HEK293 (cell line): ENCODE data around the gene ADA.

Experiments used
- CTCF ChIA-PET: fragments of 350-600 bp; formaldehyde crosslinking; extraction: SDS; loops from one replicate; lab custom pipeline; 2021; ENCODE audit warnings: antibody characterized with exemption; lab: Yijun Ruan, JAX
- POLR2A ChIA-PET: fragments of 300-600 bp; formaldehyde crosslinking; extraction: SDS; loops from one replicate; lab custom pipeline; 2020; ENCODE audit warnings: antibody characterized with exemption, inconsistent platforms; lab: Yijun Ruan, JAX
- H3K27ac ChIP-seq: fragments of 200-500 bp; sonication (Bioruptor generic); 2 replicates; pipeline ENCODE4 v1.5.1; 2014; ENCODE audit warnings: low read depth, low read length, control low read depth, inconsistent platforms; ENCODE audit errors: extremely low read depth
- H3K36me3 ChIP-seq, 2 experiments: fragments of 200-500 bp in 1 of 2; sonication (Bioruptor generic) in 1 of 2; 1 replicate in 1 of 2; 2 replicates in 1 of 2; pipeline ENCODE4 v1.5.1; 2014 to 2017; ENCODE audit warnings: inconsistent platforms in 2 of 2, low read length in 2 of 2; ENCODE audit not compliant: control insufficient read depth in 2 of 2, insufficient read depth in 1 of 2
- H3K4me1 ChIP-seq: fragments of 200-500 bp; sonication (Bioruptor generic); 2 replicates; pipeline ENCODE4 v1.5.1; 2014; ENCODE audit warnings: mild to moderate bottlenecking, low read length, inconsistent platforms; ENCODE audit not compliant: control insufficient read depth, insufficient read depth
- H3K4me3 ChIP-seq: 2 replicates; pipeline ENCODE4 v1.5.1; 2011; ENCODE audit warnings: low read depth, mild to moderate bottlenecking, control low read depth, low read length, moderate library complexity
- H3K9me3 ChIP-seq: fragments of 200-500 bp; sonication (Bioruptor generic); 2 replicates; pipeline ENCODE4 v1.5.1; 2014; ENCODE audit warnings: low read depth, low read length, inconsistent platforms; ENCODE audit not compliant: control insufficient read depth, insufficient read depth
- CTCF ChIP-seq: fragments of 450-650 bp; formaldehyde crosslinking; IDR thresholded peaks from 2 replicates; pipeline ENCODE4 v1.5.1; 2016; ENCODE audit warnings: missing biosample characterization, missing genetic modification characterization
- INSM2 ChIP-seq: fragments of 450-650 bp; formaldehyde crosslinking; IDR thresholded peaks from 2 replicates; pipeline ENCODE4 v1.5.1; 2016; ENCODE audit warnings: missing biosample characterization, missing genetic modification characterization
- KLF16 ChIP-seq: fragments of 450-650 bp; formaldehyde crosslinking; IDR thresholded peaks from 2 replicates; pipeline ENCODE4 v1.5.1; 2017; ENCODE audit warnings: missing biosample characterization, missing genetic modification characterization
- PRDM1 ChIP-seq: fragments of 450-650 bp; formaldehyde crosslinking; IDR thresholded peaks from 2 replicates; pipeline ENCODE4; 2016; ENCODE audit warnings: missing biosample characterization, missing genetic modification characterization
- PRDM4 ChIP-seq: fragments of 450-650 bp; formaldehyde crosslinking; IDR thresholded peaks from 2 replicates; pipeline ENCODE4 v1.5.1; 2017; ENCODE audit warnings: missing biosample characterization, missing genetic modification characterization
- RBAK ChIP-seq: fragments of 450-650 bp; formaldehyde crosslinking; IDR thresholded peaks from 2 replicates; pipeline ENCODE4 v1.5.1; 2016; ENCODE audit warnings: missing biosample characterization, missing genetic modification characterization
- SCRT1 ChIP-seq: fragments of 450-650 bp; formaldehyde crosslinking; IDR thresholded peaks from 2 replicates; pipeline ENCODE4 v1.5.1; 2016; ENCODE audit warnings: missing biosample characterization, missing genetic modification characterization, borderline replicate concordance
- ZEB2 ChIP-seq: fragments of 450-650 bp; formaldehyde crosslinking; IDR thresholded peaks from 2 replicates; pipeline ENCODE4 v1.5.1; 2016; ENCODE audit warnings: missing biosample characterization, missing genetic modification characterization
- ZIC2 ChIP-seq: fragments of 450-650 bp; formaldehyde crosslinking; IDR thresholded peaks from 2 replicates; pipeline ENCODE4 v1.5.1; 2016; ENCODE audit warnings: missing biosample characterization, missing genetic modification characterization
- ZNF114 ChIP-seq: fragments of 450-650 bp; formaldehyde crosslinking; IDR thresholded peaks from 2 replicates; pipeline ENCODE4 v1.5.0; 2017; ENCODE audit warnings: missing biosample characterization, missing genetic modification characterization
- ZNF138 ChIP-seq: fragments of 450-650 bp; formaldehyde crosslinking; IDR thresholded peaks from 2 replicates; pipeline ENCODE4 v1.5.1; 2016; ENCODE audit warnings: missing biosample characterization, missing genetic modification characterization, borderline replicate concordance
- ZNF157 ChIP-seq: fragments of 450-650 bp; formaldehyde crosslinking; IDR thresholded peaks from 2 replicates; pipeline ENCODE4 v1.5.1; 2016; ENCODE audit warnings: missing biosample characterization, missing genetic modification characterization
- ZNF366 ChIP-seq: fragments of 450-650 bp; formaldehyde crosslinking; conservative IDR thresholded peaks from 2 replicates; pipeline ENCODE4 v1.5.1; 2016; ENCODE audit warnings: missing biosample characterization, missing genetic modification characterization
- ZNF398 ChIP-seq: fragments of 450-650 bp; formaldehyde crosslinking; IDR thresholded peaks from 2 replicates; pipeline ENCODE4 v1.5.1; 2017; ENCODE audit warnings: missing biosample characterization, missing genetic modification characterization
- ZNF48 ChIP-seq: fragments of 450-650 bp; formaldehyde crosslinking; IDR thresholded peaks from 2 replicates; pipeline ENCODE4 v1.5.1; 2016; ENCODE audit warnings: missing biosample characterization, missing genetic modification characterization
- ZNF514 ChIP-seq: fragments of 450-650 bp; formaldehyde crosslinking; IDR thresholded peaks from 2 replicates; pipeline ENCODE4 v1.5.1; 2016; ENCODE audit warnings: missing biosample characterization, missing genetic modification characterization
- ZNF585B ChIP-seq: fragments of 450-650 bp; formaldehyde crosslinking; IDR thresholded peaks from 2 replicates; pipeline ENCODE4 v1.5.1; 2016; ENCODE audit warnings: missing biosample characterization, missing genetic modification characterization
- ZNF624 ChIP-seq: fragments of 450-650 bp; formaldehyde crosslinking; IDR thresholded peaks from 2 replicates; pipeline ENCODE4 v1.5.1; 2017; ENCODE audit warnings: missing biosample characterization, missing genetic modification characterization
- ZNF645 ChIP-seq: fragments of 450-650 bp; formaldehyde crosslinking; IDR thresholded peaks from 2 replicates; pipeline ENCODE4; 2016; ENCODE audit warnings: missing biosample characterization, missing genetic modification characterization
- ZNF660 ChIP-seq: fragments of 450-650 bp; IDR thresholded peaks from 2 replicates; pipeline ENCODE4 v1.5.1; 2018; ENCODE audit warnings: missing biosample characterization, mild to moderate bottlenecking, missing genetic modification characterization
- ZNF670 ChIP-seq: fragments of 450-650 bp; formaldehyde crosslinking; IDR thresholded peaks from 2 replicates; pipeline ENCODE4 v1.5.1; 2016; ENCODE audit warnings: missing biosample characterization, missing genetic modification characterization, low read depth

ADA gene

GRCh38 chr20:44615876-44616603 lies 35.5 kb downstream of the ADA start (continued):
- no peak for TF ChIP-seq ZNF114 (tag by site-specific recombination)

GRCh38 chr20:44615169-44615791 lies 36.2 kb downstream of the ADA start:
- TF ChIP-seq ZNF398 (tag by site-specific recombination) (no peak), INSM2 (tag by site-specific recombination) (no peak), ZNF48 (tag by site-specific recombination) (no peak), KLF16 (tag by site-specific recombination) (no peak), ZIC2 (tag by site-specific recombination) (peak; percentile 20; the same call in 1 of the 2 replicates), SCRT1 (no peak), ZNF138 (tag by site-specific recombination) (no peak), PRDM1 (tag by site-specific recombination) (no peak), ZNF585B (tag by site-specific recombination) (0 out of 2 replicates have a peak, but pooled peaks have one; percentile 21)
- H3K9me3 ChIP-seq: no peaks in the 10 kb centered on the region
- no peak overlapping the region for H3K4me3 ChIP-seq
- H3K36me3 ChIP-seq: peaks cover 0 to 51% of the 10 kb centered on the region in 2 experiments; a peak in 1 of 3 replicates
- H3K27ac ChIP-seq: no peak overlapping the region
- CTCF ChIA-PET: no interaction called here
- H3K4me1 ChIP-seq: no peaks in the 10 kb centered on the region
- POLR2A ChIA-PET: interaction anchor here (0.7 kb wide), 1 partner anchor 14 kb away, joined by 3 read pairs; no protein-coding TSS in a partner anchor

- Histone ChIP-seq H3K36me3 (peaks cover 0 to 44% of the 10 kb centered on the region in 2 experiments; a peak in 1 of 3 replicates), H3K9me3 (no peaks in the 10 kb centered on the region), H3K4me1 (no peaks in the 10 kb centered on the region), H3K4me3 (no peak overlapping the region), H3K27ac (no peak overlapping the region)
- ChIA-PET CTCF (interaction anchor here (0.6 to 1.2 kb wide), 2 partner anchors 69 to 958 kb away, joined by 4 read pairs; no protein-coding TSS in a partner anchor), POLR2A (interaction anchor here (0.7 kb wide), 1 partner anchor 15 kb away, joined by 3 read pairs; no protein-coding TSS in a partner anchor)
- TF ChIP-seq ZNF660 (tag by site-specific recombination) (no peak), ZNF157 (tag by site-specific recombination) (no peak), PRDM4 (tag by site-specific recombination) (no peak), ZNF624 (no peak), CTCF (tag by site-specific recombination) (no peak), ZNF670 (tag by site-specific recombination) (no peak), ZNF514 (no peak), ZEB2 (tag by site-specific recombination) (no peak), ZNF645 (tag by site-specific recombination) (no peak), RBAK (tag by site-specific recombination) (no peak), ZNF366 (tag by site-specific recombination) (no peak), ZNF114 (tag by site-specific recombination) (no peak)
Measured at GRCh38 chr20:44614525-44614924, 37.0 kb downstream of the ADA start.
